Stimulated activated CD4-positive, alpha-beta T cell treated with anti-CD3 and anti-CD28 coated beads, Interleukin-15, amount 100 ng/mL, for 1 hour (primary cell): ENCODE data around the gene JPT2.
"Not testable (repeated sequence)": the region's sequence is repeated elsewhere in the genome, so short reads cannot be mapped to it uniquely, and the experiment has no call there.

Source experiments
- DNase-seq, 2 donors: peaks; one replicate each; pipeline ENCODE4 v3.0.0-alpha.2; 2020; ENCODE audit warnings: low read depth in 1 of 2, low spot score in 1 of 2

The JPT2 gene

GRCh38 chr16:1727651-1728624 lies 49.9 kb downstream of the JPT2 start:
- no peak for DNase-seq

- no peak for DNase-seq
Observed at GRCh38 chr16:1729026-1729425, 50.9 kb downstream of the JPT2 start.

GRCh38 chr16:1729445-1729844 lies 51.4 kb downstream of the JPT2 start:
- DNase-seq = no peak

- no peak for DNase-seq
Observed at GRCh38 chr16:1731073-1731472, 53.0 kb downstream of the JPT2 start.

- DNase-seq = no peak
Observed at GRCh38 chr16:1731603-1732002, 53.5 kb downstream of the JPT2 start.

GRCh38 chr16:1732071-1732470 lies 54.0 kb downstream of the JPT2 start:
- no peak for DNase-seq

- DNase-seq = not testable (repeated sequence)
Observed at GRCh38 chr16:1732551-1732987, 54.5 kb downstream of the JPT2 start.

- DNase-seq = no peak
Observed at GRCh38 chr16:1734123-1734522, 56.0 kb downstream of the JPT2 start.

GRCh38 chr16:1734816-1735215 lies 56.7 kb downstream of the JPT2 start:
- no peak for DNase-seq

GRCh38 chr16:1740234-1740633 lies 62.2 kb downstream of the JPT2 start:
- no peak for DNase-seq

- DNase-seq = no peak
Observed at GRCh38 chr16:1740781-1741490, 62.9 kb downstream of the JPT2 start.

- no peak for DNase-seq
Observed at GRCh38 chr16:1741553-1742165, 63.6 kb downstream of the JPT2 start.

GRCh38 chr16:1743376-1744337 lies 65.6 kb downstream of the JPT2 start:
- DNase-seq = no peak

GRCh38 chr16:1744338-1744840 lies 66.3 kb downstream of the JPT2 start:
- no peak for DNase-seq

- DNase-seq = no peak
Observed at GRCh38 chr16:1745181-1745899, 67.3 kb downstream of the JPT2 start.

GRCh38 chr16:1745900-1746692 lies 68.0 kb downstream of the JPT2 start:
- no peak for DNase-seq

- no peak for DNase-seq
Observed at GRCh38 chr16:1746693-1747195, 68.7 kb downstream of the JPT2 start.

GRCh38 chr16:1747934-1748333 lies 69.9 kb downstream of the JPT2 start:
- DNase-seq = no peak
